Esophagus muscularis mucosa (tissue), 4 donors: ENCODE data around the gene TRRAP. TPM values are rescaled to one million over a fixed set of nuclear protein-coding genes. Genes with fewer than 3 reads are reported as not detected.
"Not testable (repeated sequence)": the region's sequence is repeated elsewhere in the genome, so short reads cannot be mapped to it uniquely, and the experiment has no call there.

Experiments
- DNase-seq: peaks from one replicate; pipeline ENCODE4 v3.0.0-alpha.2; 2017; ENCODE audit errors: extremely low spot score
- H3K27ac ChIP-seq, 4 donors: fragments of 200-600 bp; sonication (generic); replicated peaks in 1 of 4; 1 replicate in 3 of 4; 2 replicates in 1 of 4; pipeline ENCODE4 v1.5.1; 2016 to 2019; ENCODE audit warnings: mild to moderate bottlenecking in 1 of 4
- H3K27me3 ChIP-seq, 4 donors: fragments of 200-600 bp; sonication (generic); one replicate each; pipeline versions ENCODE4 v1.5.1 to v1.6.0; 2016 to 2019
- H3K36me3 ChIP-seq, 4 donors: fragments of 200-600 bp; sonication (generic); one replicate each; pipeline ENCODE4 v1.5.1; 2016 to 2019
- H3K4me1 ChIP-seq, 4 donors: fragments of 200-600 bp; sonication (generic); one replicate each; pipeline ENCODE4 v1.5.1; 2016 to 2019
- H3K4me3 ChIP-seq, 4 donors: fragments of 200-600 bp; sonication (generic); 1 replicate in 2 of 4; 2 replicates in 2 of 4; pipeline ENCODE4 v1.5.1; 2016 to 2019; ENCODE audit warnings: mild to moderate bottlenecking in 4 of 4, moderate library complexity in 1 of 4
- H3K9me3 ChIP-seq, 4 donors: fragments of 200-600 bp; sonication (generic); 1 replicate in 3 of 4; 2 replicates in 1 of 4; pipeline ENCODE4 v1.5.1; 2016 to 2019
- EP300 ChIP-seq: sonication (generic); formaldehyde crosslinking; IDR thresholded peaks from one replicate; pipeline ENCODE4 v1.6.1; 2017; ENCODE audit warnings: antibody characterized with exemption
- POLR2A ChIP-seq: fragments of 450-650 bp; IDR thresholded peaks from one replicate; pipeline ENCODE4 v1.6.1; 2017; ENCODE audit warnings: antibody characterized with exemption, moderate library complexity, mild to moderate bottlenecking, low read depth
- POLR2AphosphoS5 ChIP-seq, 2 donors: sonication (generic); formaldehyde crosslinking; IDR thresholded peaks; one replicate each; pipeline ENCODE4 v1.6.1; 2017; ENCODE audit warnings: antibody characterized with exemption in 2 of 2
- WGBS: methylation state at CpG from one replicate; pipeline ENCODE4 v1.1.5; 2018; 5-methylcytosine and 5-hydroxymethylcytosine counted together
- intact Hi-C: fragments of 100-400 bp; cut with DNase I; formaldehyde crosslinking; loops from one replicate; pipeline ENCODE4 v1.15.1; 2023
- total RNA-seq, 4 donors: library from RNA; depleted of rRNA; stranded (reverse); fragments of >200 nt; gene quantifications; one replicate each; pipeline versions ENCODE4 v1.1.0 to v1.2.1, GENCODE V29; 2016
- TF ChIP-seq, protein P1 (sequence below), 3 experiments: fragments of 200-600 bp in 2 of 3; fragments of 450-650 bp in 1 of 3; sonication (generic) in 2 of 3; IDR thresholded peaks; one replicate each; pipeline ENCODE4 v1.5.1; 2017 to 2019; ENCODE audit warnings: antibody characterized with exemption in 3 of 3, mild to moderate bottlenecking in 2 of 3, moderate library complexity in 1 of 3

The TRRAP gene
- total RNA-seq, 4 donors from 2014 or later, result 22.9 to 38.0 (median 29.7) TPM

DNA sequence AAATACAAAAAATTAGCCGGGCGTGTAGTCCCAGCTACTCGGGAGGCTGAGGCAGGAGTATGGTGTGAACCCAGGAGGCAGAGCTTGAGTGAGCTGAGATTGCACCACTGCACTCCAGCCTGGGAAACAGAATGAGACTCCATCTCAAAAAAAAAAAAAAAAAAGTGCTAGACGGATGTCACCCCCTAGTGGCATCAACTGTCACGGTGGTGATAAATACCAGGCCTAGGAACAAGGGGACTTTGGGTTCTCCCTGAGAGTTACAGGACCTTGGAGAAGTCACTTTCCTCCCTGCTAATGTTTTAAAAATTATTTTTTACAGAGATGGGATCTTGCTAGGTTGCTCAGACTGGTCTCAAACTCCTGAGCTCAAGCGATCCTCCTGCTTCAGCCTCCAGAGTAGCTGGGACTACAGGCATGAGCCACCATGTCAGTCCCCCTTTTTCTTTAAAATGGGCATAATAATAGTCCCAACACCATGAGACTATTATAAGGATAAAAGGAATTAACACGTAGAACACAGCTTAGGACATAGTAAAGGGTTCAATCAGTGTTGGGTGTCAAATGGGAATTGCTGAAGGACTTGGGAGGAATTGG is 5.9 kb upstream of the TRRAP start:
- H3K27me3 ChIP-seq, result peaks cover 0 to 62% (median 7%) of the 10 kb centered on the region in 4 donors
- no peaks in the 10 kb centered on the region for H3K9me3 ChIP-seq
- 76% methylated on average over 7 of the region's 7 CpGs for WGBS
- intact Hi-C loops, result no loop called here
- H3K36me3 ChIP-seq, result no peaks in the 10 kb centered on the region
- no peak overlapping the region for H3K27ac ChIP-seq
- DNase-seq, result no peak
- H3K4me3 ChIP-seq, result no peak overlapping the region
- H3K4me1 ChIP-seq, result peaks cover 13 to 22% (median 19%) of the 10 kb centered on the region in 4 donors
- TF ChIP-seq, protein P1, sequence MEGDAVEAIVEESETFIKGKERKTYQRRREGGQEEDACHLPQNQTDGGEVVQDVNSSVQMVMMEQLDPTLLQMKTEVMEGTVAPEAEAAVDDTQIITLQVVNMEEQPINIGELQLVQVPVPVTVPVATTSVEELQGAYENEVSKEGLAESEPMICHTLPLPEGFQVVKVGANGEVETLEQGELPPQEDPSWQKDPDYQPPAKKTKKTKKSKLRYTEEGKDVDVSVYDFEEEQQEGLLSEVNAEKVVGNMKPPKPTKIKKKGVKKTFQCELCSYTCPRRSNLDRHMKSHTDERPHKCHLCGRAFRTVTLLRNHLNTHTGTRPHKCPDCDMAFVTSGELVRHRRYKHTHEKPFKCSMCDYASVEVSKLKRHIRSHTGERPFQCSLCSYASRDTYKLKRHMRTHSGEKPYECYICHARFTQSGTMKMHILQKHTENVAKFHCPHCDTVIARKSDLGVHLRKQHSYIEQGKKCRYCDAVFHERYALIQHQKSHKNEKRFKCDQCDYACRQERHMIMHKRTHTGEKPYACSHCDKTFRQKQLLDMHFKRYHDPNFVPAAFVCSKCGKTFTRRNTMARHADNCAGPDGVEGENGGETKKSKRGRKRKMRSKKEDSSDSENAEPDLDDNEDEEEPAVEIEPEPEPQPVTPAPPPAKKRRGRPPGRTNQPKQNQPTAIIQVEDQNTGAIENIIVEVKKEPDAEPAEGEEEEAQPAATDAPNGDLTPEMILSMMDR (IDR thresholded peaks at IDR 0.05), result no peak
- TF ChIP-seq POLR2AphosphoS5 (IDR thresholded peaks at IDR 0.05) (no peak), EP300 (no peak), POLR2A (no peak)

DNA sequence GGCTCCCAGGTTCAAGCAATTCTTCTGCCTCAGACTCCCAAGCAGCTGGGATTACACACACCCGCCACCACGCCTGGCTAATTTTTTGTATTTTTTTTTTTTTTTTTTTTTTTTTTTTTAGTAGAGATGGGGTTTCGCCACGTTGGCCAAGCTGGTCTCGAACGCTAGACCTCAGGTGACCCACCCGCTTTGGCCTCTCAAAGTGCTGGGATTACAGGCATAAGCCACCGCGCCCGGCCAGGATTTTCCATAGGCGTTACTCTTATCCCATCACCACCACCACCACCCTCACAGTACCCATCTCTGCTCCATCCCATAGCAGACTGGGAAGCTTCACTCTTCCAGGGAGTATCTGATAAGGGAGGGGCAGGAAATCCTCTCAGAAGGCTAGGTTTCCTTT is 4.7 kb upstream of the TRRAP start:
- H3K27ac ChIP-seq, intact Hi-C loops, DNase-seq, H3K36me3 ChIP-seq, H3K4me3 ChIP-seq, H3K9me3 ChIP-seq: not testable (repeated sequence)
- 82% methylated on average over 11 of the region's 11 CpGs for WGBS
- peaks cover 20 to 30% (median 25%) of the 10 kb centered on the region in 4 donors for H3K4me1 ChIP-seq
- H3K27me3 ChIP-seq, result peaks cover 0 to 50% (median 7%) of the 10 kb centered on the region in 4 donors

DNA sequence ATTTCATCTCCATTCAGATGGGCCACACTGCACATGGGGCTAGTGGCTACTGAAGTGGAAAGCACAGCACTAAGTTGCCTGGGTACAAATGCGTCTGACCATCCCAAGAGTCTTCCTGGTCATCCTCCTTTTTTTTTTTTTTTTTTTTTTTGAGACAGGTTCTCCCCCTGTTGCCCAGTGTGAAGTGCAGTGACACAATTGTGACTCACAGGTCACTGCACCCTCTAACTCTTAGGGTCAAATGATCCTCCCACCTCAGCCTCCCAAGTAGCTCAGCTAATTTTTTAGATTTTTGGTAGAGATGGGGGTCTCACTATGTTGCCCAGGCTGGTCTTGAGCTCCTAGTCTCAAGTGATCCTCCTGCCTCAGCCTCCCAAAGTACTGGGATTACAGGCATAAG is 3.4 kb upstream of the TRRAP start:
- Histone ChIP-seq H3K9me3 (no peaks in the 10 kb centered on the region), H3K36me3 (no peaks in the 10 kb centered on the region), H3K27me3 (peaks cover 0 to 37% (median 4%) of the 10 kb centered on the region in 4 donors), H3K4me1 (peaks cover 20 to 30% (median 24%) of the 10 kb centered on the region in 4 donors), H3K4me3 (no peak overlapping the region), H3K27ac (no peak overlapping the region)
- DNase-seq, result no peak
- intact Hi-C loops, result no loop called here
- WGBS, result 82% methylated on average over 1 of the region's 1 CpG
- TF ChIP-seq, protein P1 (IDR thresholded peaks at IDR 0.05), result no peak
- TF ChIP-seq POLR2A, result no peak
- TF ChIP-seq EP300, result no peak
- TF ChIP-seq POLR2AphosphoS5 (IDR thresholded peaks at IDR 0.05), result no peak

DNA sequence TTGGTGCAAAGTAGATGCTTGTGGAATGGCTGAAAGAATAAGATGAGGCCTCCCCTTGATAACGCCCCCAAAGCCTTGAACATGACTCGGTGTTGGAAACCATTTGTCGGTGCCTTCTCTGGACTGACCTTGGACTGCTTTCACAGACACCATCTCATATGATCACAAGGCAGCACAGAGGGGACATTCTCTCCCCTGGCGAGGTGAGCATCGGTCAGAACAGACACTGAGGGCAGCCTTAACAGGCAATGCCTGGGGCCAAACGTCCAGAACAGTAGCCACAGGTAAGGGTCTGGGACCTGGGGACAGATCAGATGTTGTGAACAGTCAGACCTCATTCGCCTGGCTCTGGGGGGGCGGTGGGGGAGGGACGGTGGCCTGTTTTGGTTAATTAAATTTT is 2.8 kb upstream of the TRRAP start:
- peaks cover 21 to 30% (median 24%) of the 10 kb centered on the region in 4 donors for H3K4me1 ChIP-seq
- TF ChIP-seq, protein P1 (IDR thresholded peaks at IDR 0.05), result no peak
- TF ChIP-seq POLR2AphosphoS5 (IDR thresholded peaks at IDR 0.05) (no peak), POLR2A (no peak), EP300 (no peak)
- intact Hi-C loops, result no loop called here
- H3K9me3 ChIP-seq, result no peaks in the 10 kb centered on the region
- no peak overlapping the region for H3K4me3 ChIP-seq
- peaks cover 0 to 31% (median 4%) of the 10 kb centered on the region in 4 donors for H3K27me3 ChIP-seq
- 90% methylated on average over 5 of the region's 9 CpGs for WGBS
- DNase-seq, result no peak
- H3K36me3 ChIP-seq, result no peaks in the 10 kb centered on the region
- H3K27ac ChIP-seq, result no peak overlapping the region

DNA sequence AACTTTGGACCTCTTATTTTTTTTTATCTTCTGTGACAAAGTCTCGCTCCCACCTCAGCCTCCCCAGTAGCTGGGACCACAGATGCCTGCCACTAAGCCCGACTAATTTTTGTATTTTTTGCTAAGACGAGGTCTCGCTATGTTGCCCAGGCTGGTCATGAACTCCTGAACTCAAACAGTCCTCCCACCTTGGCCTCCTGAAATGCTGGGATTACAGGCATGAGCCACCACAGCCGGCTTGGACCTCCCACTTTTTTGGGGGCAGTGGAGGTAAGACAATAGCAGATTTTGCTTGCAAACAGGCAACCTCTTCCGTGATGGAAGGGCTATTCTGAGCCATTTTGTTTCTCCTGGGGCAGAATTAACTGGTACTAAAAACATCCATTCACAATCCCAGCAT is 1.2 kb upstream of the TRRAP start:
- intact Hi-C loops, result no loop called here
- no peak for TF ChIP-seq EP300
- TF ChIP-seq POLR2AphosphoS5 (IDR thresholded peaks at IDR 0.05), result no peak
- TF ChIP-seq, protein P1 (IDR thresholded peaks at IDR 0.05), result no peak
- TF ChIP-seq POLR2A, result no peak
- Histone ChIP-seq H3K27me3 (peaks cover 0 to 16% (median 0%) of the 10 kb centered on the region in 4 donors), H3K4me1 (peaks cover 19 to 27% (median 22%) of the 10 kb centered on the region in 4 donors), H3K36me3 (peaks cover 9 to 14% (median 12%) of the 10 kb centered on the region in 4 donors), H3K4me3 (no peak overlapping the region), H3K9me3 (no peaks in the 10 kb centered on the region), H3K27ac (no peak overlapping the region)
- WGBS, result 98% methylated on average over 5 of the region's 6 CpGs
- no peak for DNase-seq
